ENCODE results near the gene ZNF732.
"Not testable (repeated sequence)": the region's sequence is repeated elsewhere in the genome, so short reads cannot be mapped to it uniquely, and the experiment has no call there.

Gene ZNF732

DNA sequence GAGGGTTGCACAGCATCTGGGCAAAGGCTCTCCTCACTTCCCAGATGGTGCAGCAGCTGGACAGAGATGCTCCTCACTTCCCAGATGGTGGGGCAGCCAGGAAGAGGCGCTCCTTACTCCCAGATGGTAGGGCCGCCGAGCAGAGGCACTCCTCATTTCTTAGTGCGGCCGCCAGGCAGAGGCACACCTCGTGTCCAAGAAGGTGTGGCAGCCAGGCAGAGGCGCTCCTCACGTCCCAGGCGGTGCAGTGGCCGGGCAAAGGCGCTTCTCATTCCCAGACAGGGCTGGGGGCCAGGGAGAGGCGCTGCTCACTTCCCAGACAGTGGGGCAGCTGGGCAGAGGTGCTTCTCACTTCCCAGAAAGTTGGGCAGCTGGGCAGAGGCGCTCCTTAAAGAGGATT, 48.8 kb downstream of the ZNF732 start:
- TF ChIP-seq, protein P1, sequence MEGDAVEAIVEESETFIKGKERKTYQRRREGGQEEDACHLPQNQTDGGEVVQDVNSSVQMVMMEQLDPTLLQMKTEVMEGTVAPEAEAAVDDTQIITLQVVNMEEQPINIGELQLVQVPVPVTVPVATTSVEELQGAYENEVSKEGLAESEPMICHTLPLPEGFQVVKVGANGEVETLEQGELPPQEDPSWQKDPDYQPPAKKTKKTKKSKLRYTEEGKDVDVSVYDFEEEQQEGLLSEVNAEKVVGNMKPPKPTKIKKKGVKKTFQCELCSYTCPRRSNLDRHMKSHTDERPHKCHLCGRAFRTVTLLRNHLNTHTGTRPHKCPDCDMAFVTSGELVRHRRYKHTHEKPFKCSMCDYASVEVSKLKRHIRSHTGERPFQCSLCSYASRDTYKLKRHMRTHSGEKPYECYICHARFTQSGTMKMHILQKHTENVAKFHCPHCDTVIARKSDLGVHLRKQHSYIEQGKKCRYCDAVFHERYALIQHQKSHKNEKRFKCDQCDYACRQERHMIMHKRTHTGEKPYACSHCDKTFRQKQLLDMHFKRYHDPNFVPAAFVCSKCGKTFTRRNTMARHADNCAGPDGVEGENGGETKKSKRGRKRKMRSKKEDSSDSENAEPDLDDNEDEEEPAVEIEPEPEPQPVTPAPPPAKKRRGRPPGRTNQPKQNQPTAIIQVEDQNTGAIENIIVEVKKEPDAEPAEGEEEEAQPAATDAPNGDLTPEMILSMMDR (IDR thresholded peaks at IDR 0.05; ENCODE audit: insufficient read depth, low read length, missing control alignments) = no peak
- H3K4me3 ChIP-seq (ENCODE audit: low read depth, low read length) = no peak overlapping the region
- POLR2A ChIA-PET = no interaction called here
- no peak for DNase-seq (ENCODE audit: low read depth, low spot score)
- CTCF ChIA-PET = no interaction called here

DNA sequence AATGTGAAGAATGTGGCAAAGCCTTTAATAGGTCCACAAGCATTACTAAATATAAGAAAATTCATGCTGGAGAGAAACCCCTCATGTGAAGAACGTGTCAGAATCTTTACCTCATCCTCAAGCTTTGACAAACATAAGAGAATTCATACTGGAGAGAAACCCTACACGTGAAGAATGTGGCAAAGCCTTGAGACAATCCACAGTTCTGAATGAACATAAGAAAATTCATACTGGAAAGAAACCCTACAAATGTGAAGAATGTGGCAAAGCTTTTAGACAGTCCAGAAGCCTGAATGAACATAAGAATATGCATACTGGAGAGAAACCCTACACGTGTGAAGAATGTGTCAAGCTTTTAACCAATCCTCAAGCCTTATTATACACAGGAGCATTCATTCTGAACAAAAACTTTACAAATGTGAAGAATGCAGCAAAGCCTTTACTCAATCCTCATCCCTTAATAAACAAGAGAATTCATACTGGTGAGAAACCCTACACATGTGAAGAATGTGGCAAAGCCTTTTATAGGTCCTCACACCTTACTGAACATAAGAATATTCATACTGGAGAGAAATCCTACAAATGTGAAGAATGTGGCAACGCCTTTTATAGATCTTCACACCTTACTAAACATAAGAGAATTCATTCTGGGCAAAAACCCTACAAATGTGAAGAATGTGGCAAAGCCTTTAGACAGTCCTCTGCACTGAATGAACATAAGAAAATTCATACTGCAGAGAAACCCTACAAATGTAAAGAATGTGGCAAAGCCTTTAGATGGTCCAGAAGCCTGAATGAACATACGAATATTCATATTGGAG, 51.1 kb downstream of the ZNF732 start:
- ChIA-PET POLR2A (no interaction called here), CTCF (no interaction called here)
- DNase-seq (ENCODE audit: low read depth, low spot score) = no peak
- H3K4me3 ChIP-seq (ENCODE audit: low read depth, low read length) = no peak overlapping the region
- TF ChIP-seq, protein P1 (IDR thresholded peaks at IDR 0.05; ENCODE audit: insufficient read depth, low read length, missing control alignments) = no peak

DNA sequence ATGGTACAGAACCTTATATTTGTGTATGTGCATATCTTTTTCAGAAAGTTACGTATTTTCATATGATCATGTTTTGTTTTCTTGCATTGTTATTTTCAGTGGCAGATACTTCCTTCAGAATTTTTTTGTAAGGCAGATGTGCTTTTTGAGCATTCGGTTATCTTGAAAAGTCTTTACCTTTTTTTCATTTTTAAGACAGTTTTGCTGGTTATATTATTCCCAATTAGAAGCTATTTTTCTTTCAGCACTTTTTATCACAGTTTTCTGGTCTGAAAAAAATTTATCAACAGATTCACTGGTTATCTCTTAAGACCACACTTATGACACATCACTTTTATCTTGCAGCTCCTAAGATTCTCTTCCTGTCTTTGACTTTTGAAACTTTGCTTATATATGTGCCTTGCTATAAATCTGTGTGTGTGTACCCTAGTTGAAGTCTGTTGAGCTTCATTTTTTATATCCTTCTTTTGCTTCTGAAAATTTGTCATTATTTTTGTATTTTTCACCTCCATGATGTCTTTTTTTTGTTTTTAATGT, 53.1 kb downstream of the ZNF732 start:
- ChIA-PET CTCF (no interaction called here), POLR2A (no interaction called here)
- DNase-seq (ENCODE audit: low read depth, low spot score) = no peak
- no peak overlapping the region for H3K4me3 ChIP-seq (ENCODE audit: low read depth, low read length)
- TF ChIP-seq, protein P1 (IDR thresholded peaks at IDR 0.05; ENCODE audit: insufficient read depth, low read length, missing control alignments) = no peak

DNA sequence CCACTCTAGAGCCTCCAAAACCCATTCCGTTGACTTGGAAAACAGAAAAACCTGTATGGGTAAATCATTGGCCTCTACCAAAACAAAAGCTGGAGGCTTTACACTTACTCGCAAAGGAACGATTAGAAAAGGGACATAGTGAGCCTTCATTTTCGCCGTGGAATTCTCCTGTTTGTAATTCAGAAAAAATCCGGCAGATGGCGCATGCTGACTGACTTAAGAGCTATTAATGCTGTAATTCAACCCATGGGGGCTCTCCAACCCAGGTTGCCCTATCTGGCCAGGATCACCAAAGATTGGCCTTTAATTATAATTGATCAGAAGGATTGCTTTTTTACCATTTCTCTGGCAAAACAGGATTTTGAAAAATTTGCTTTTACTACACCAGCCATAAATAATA, 60.8 kb downstream of the ZNF732 start:
- CTCF ChIA-PET = no interaction called here
- H3K4me3 ChIP-seq (ENCODE audit: low read depth, low read length) = no peak overlapping the region
- TF ChIP-seq, protein P1 (IDR thresholded peaks at IDR 0.05; ENCODE audit: insufficient read depth, low read length, missing control alignments) = no peak
- no peak for DNase-seq (ENCODE audit: low read depth, low spot score)
- POLR2A ChIA-PET = no interaction called here

DNA sequence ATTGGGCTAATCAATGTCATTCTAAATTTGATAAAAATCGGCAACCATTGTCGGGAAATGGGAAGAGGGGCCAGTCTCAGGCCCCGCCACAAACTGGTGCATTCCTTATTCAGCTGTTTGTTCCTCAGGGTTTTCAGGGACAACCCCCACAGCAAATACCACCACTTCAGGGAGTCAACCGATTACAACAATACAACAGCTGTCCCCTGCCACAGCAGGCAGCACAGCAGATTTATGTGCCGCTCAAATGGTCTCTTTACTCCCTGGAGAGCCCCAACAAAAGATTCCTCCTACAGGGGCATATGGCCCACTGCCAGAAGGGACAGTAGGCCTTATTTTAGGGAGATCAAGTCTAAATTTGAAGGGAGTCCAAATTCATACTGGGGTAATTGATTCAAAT, 61.8 kb downstream of the ZNF732 start:
- H3K4me3 ChIP-seq (ENCODE audit: low read depth, low read length) = no peak overlapping the region
- TF ChIP-seq, protein P1 (IDR thresholded peaks at IDR 0.05; ENCODE audit: insufficient read depth, low read length, missing control alignments) = no peak
- CTCF ChIA-PET = no interaction called here
- POLR2A ChIA-PET = no interaction called here
- DNase-seq (ENCODE audit: low read depth, low spot score) = no peak

DNA sequence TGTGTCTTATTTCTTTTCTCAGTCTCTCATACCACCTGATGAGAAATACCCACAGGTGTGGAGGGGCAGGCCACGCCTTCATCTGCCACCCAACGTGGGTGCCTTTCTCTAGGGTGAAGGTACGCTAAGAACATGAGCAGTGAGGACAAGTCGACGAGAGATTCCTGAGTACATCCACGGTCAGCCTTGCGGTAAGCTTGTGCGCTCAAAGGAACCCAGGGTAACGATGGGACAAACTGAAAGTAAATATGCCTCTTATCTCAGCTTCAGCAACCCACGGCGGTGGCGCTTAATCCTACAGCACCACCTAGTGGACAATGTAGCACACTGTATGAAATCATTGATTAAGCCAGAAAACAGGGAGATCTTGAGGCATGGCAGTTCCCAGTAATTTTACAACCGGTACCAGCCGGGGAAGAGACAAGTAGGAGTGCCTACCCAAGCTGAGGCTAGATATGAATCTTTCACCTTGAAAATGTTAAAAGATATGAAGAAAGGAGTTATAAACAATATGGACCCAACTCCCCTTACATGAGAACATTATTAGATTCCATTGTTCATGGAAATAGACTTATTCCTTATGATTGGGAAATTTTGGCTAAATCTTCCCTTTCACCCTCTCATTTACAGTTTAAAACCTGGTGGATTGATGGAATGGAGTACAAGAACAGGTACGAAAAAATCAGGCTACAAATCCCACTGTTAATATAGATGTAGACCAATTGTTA, 63.0 kb downstream of the ZNF732 start:
- POLR2A ChIA-PET = no interaction called here
- no peak for DNase-seq (ENCODE audit: low read depth, low spot score)
- no peak overlapping the region; the same call in 1 of the 2 replicates for H3K4me3 ChIP-seq (ENCODE audit: low read depth, low read length)
- TF ChIP-seq, protein P1 (IDR thresholded peaks at IDR 0.05; ENCODE audit: insufficient read depth, low read length, missing control alignments) = peak; percentile 9
- CTCF ChIA-PET = no interaction called here

DNA sequence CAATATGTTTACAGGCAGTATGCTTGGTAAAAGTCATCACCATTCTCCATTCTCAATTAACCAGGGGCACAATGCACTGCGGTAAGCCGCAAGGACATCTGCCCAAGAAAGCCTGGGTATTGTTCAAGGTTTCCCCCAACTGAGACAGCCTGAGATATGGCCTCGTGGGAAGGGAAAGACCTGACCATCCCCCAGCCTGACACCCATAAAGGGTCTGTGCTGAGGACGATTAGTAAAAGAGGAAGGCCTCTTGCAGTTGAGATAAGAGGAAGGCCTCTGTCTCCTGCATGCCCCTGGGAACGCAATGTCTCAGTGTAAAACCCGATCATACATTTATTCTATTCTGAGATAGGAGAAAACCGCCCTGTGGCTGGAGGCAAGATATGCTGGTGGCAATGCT, 63.9 kb downstream of the ZNF732 start:
- DNase-seq (ENCODE audit: low read depth, low spot score); H3K4me3 ChIP-seq (ENCODE audit: low read depth, low read length); POLR2A ChIA-PET; CTCF ChIA-PET: not testable (repeated sequence)
